Measurements from ENCODE around the gene ULK4.

DNA sequence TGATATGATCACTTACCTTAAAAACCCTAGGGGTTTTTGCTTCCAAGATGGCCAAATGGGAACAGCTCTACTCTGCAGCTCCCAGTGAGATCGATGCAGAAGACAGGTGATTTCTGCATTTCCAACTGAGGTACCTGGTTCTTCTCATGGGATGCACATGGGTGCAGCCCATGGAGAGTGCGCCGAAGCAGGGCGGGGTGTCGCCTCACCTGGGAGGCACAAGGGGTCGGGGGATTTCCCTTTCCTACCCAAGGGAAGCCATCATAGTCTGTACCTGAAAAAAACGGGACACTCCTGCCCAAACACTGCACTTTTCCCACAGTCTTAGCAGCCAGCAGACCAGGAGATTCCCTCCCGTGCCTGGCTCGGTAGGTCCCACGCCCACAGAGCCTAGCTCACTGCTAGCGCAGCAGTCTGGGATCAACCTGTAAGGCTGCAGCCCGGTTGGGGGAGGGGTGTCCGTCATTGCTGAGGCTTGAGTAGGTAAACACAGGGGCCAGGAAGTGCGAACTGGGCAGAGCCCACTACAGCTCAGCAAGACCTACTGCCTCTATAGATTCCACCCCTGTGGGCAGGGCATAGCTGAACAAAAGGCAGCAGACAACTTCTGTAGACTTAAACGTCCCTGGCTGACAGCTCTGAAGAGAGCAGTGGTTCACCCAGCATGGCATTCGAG, 684.0 kb downstream of the ULK4 start:
- TF ChIP-seq, protein P1, sequence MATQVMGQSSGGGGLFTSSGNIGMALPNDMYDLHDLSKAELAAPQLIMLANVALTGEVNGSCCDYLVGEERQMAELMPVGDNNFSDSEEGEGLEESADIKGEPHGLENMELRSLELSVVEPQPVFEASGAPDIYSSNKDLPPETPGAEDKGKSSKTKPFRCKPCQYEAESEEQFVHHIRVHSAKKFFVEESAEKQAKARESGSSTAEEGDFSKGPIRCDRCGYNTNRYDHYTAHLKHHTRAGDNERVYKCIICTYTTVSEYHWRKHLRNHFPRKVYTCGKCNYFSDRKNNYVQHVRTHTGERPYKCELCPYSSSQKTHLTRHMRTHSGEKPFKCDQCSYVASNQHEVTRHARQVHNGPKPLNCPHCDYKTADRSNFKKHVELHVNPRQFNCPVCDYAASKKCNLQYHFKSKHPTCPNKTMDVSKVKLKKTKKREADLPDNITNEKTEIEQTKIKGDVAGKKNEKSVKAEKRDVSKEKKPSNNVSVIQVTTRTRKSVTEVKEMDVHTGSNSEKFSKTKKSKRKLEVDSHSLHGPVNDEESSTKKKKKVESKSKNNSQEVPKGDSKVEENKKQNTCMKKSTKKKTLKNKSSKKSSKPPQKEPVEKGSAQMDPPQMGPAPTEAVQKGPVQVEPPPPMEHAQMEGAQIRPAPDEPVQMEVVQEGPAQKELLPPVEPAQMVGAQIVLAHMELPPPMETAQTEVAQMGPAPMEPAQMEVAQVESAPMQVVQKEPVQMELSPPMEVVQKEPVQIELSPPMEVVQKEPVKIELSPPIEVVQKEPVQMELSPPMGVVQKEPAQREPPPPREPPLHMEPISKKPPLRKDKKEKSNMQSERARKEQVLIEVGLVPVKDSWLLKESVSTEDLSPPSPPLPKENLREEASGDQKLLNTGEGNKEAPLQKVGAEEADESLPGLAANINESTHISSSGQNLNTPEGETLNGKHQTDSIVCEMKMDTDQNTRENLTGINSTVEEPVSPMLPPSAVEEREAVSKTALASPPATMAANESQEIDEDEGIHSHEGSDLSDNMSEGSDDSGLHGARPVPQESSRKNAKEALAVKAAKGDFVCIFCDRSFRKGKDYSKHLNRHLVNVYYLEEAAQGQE (IDR thresholded peaks at IDR 0.05; ENCODE audit: borderline replicate concordance), result no peak
- TF ChIP-seq TAF1 (IDR thresholded peaks at IDR 0.05; ENCODE audit: low read depth), result no peak
- TF ChIP-seq EZH2 (IDR thresholded peaks at IDR 0.05; ENCODE audit: borderline replicate concordance, insufficient read depth, low read length, poor library complexity, severe bottlenecking), result no peak

Measured in neural cell (in vitro differentiated cells).